GM06990 (cell line): ENCODE data around the gene ERBB4.

Experiments
- DNase-seq: peaks from one replicate; pipeline ENCODE4 v3.0.0-alpha.2; 2011; ENCODE audit not compliant: insufficient read length; ENCODE audit errors: extremely low read depth
- H3K27me3 ChIP-seq: replicated peaks from 2 replicates; pipeline ENCODE4 v1.6.0; 2011; ENCODE audit warnings: low read length; ENCODE audit not compliant: control insufficient read depth, insufficient read depth
- H3K36me3 ChIP-seq: 2 replicates; pipeline ENCODE4 v1.5.1; 2011; ENCODE audit warnings: low read length; ENCODE audit not compliant: control insufficient read depth, insufficient read depth
- H3K4me3 ChIP-seq: replicated peaks from 2 replicates; pipeline ENCODE4 v1.5.1; 2011; ENCODE audit warnings: low read depth, mild to moderate bottlenecking, control low read depth, low read length
- TF ChIP-seq, protein P1 (sequence below): IDR thresholded peaks from 2 replicates; pipeline ENCODE4 v1.5.1; 2011; ENCODE audit warnings: low read length, control low read depth, mild to moderate bottlenecking, inconsistent platforms; ENCODE audit not compliant: insufficient read depth, poor library complexity, severe bottlenecking

The ERBB4 gene

DNA sequence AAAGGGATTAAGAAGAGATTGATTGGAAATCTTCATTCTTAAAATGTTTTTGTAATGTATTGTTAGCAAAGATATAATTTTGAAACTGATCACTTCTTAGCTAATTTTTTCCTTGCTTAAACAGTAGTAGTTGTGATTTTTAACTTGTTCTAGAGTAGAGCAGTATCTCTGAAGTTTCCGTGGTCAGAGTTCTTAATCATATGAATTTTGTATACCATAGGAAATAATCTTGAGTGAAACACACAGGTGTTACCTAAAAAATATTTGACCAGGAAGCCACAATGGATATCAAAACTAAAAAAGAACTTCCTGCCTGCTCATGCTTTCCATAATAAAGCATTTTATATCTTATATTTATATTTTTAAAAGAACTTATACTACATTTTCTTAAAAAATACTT is 907.1 kb downstream of the ERBB4 start:
- Histone ChIP-seq H3K36me3 (no peaks in the 10 kb centered on the region), H3K27me3 (no peaks in the 10 kb centered on the region), H3K4me3 (no peak overlapping the region)
- no peak for DNase-seq
- TF ChIP-seq, protein P1, sequence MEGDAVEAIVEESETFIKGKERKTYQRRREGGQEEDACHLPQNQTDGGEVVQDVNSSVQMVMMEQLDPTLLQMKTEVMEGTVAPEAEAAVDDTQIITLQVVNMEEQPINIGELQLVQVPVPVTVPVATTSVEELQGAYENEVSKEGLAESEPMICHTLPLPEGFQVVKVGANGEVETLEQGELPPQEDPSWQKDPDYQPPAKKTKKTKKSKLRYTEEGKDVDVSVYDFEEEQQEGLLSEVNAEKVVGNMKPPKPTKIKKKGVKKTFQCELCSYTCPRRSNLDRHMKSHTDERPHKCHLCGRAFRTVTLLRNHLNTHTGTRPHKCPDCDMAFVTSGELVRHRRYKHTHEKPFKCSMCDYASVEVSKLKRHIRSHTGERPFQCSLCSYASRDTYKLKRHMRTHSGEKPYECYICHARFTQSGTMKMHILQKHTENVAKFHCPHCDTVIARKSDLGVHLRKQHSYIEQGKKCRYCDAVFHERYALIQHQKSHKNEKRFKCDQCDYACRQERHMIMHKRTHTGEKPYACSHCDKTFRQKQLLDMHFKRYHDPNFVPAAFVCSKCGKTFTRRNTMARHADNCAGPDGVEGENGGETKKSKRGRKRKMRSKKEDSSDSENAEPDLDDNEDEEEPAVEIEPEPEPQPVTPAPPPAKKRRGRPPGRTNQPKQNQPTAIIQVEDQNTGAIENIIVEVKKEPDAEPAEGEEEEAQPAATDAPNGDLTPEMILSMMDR, result no peak

DNA sequence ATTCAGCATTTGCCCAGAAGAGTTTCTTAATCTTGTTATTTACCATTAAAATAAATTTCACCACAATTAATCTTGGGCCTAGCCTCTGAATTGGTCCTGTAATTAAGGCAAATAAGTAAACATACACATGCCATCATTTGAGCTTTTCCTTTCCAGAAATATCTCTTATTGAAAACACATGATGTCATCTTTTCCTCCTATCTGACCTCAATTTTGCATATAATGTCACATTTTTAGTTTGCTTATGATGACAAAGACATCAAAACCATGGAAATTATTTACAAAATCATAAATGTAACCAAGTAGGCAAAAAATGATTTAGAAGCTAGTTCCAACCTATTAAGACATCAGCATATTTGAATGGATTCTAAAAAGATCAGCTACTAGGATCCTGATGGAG is 915.5 kb downstream of the ERBB4 start:
- Histone ChIP-seq H3K27me3 (no peaks in the 10 kb centered on the region), H3K4me3 (no peak overlapping the region), H3K36me3 (no peaks in the 10 kb centered on the region)
- TF ChIP-seq, protein P1, result no peak
- DNase-seq, result no peak

DNA sequence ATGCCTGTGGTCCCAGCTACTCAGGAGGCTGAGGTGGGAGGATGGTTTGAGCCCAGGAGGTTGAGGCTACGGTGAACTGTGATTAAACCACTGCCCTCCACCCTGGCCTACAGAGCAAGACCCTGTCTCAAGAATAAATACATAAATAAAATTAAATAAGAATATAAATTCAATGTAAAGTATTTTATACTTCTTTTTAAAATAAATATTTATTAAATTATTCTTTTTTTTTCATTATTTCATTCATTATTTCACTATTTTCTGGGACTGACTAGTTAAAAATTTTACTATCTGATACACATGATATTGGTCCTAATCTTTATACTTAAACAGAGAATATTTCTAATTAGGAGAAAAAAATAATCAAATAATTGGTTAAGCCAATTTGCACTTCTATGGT is 917.6 kb downstream of the ERBB4 start:
- Histone ChIP-seq H3K36me3 (no peaks in the 10 kb centered on the region), H3K4me3 (no peak overlapping the region), H3K27me3 (no peaks in the 10 kb centered on the region)
- DNase-seq, result no peak
- TF ChIP-seq, protein P1, result no peak

DNA sequence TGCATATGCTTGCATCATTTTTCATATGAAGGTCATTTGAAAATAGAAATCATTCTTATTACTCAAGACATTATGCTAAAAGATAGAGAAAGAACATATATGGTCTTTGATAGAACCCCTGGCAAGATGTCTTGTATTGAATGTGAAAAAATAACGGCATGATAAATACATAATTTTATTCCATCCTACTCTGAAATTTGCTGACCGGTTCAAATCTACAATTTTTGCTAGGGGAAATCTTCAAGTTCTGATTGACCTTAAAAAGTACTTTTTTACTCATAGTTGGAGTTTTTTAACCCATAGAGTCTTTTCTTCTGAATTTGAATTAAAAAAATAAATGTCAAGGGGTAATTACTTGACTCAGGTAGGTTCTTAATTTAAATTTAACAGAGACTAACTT is 920.8 kb downstream of the ERBB4 start:
- no peaks in the 10 kb centered on the region for H3K36me3 ChIP-seq
- H3K4me3 ChIP-seq, result no peak overlapping the region
- no peak for DNase-seq
- TF ChIP-seq, protein P1, result no peak
- no peaks in the 10 kb centered on the region for H3K27me3 ChIP-seq

DNA sequence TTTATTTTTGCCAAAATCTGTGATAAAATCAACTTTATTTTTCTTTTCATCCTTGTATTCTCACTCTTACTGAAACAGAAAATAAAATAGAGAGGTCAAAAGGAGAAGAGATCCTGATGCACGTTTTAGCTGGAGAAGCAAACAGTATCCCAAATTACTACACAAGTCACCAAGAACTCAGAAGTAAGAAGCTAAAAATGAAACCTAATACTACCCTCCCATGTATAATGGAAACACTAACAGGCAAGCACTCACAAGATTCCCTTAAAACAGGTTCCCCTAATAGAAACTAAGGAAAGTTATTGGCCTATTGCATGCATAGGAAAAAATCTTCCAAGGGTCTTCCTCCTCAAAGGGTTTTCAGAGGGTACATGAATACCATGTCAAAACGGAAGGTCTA is 927.0 kb downstream of the ERBB4 start:
- Histone ChIP-seq H3K27me3 (no peaks in the 10 kb centered on the region), H3K4me3 (no peak overlapping the region), H3K36me3 (no peaks in the 10 kb centered on the region)
- TF ChIP-seq, protein P1, result no peak
- DNase-seq, result no peak

DNA sequence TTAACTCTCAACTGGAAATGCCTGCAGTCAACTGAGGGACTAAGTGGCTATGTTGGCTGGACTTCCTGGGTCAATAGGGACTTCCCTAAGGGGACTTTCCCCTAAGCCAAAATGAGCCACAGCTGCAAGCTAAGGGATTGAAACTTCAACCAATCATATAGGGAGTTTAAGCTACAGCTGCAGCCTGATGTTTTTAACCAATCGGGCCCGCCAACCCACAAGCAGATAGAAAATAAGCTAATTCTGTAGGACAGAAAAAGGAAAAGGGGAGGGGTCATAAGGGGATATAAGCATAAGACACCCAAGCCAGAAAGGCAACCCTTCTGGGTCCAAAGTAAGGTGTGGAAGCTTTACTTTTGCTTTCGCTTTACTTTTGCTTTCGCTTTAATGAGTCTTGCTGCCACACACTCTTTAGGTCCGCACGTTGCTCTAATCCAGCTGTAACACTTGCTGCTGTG is 927.5 kb downstream of the ERBB4 start:
- Histone ChIP-seq H3K36me3 (no peaks in the 10 kb centered on the region), H3K27me3 (no peaks in the 10 kb centered on the region), H3K4me3 (no peak overlapping the region)
- DNase-seq, result no peak
- TF ChIP-seq, protein P1, result no peak
